PC-3 (cell line): ENCODE measurements around the gene LHX5. TPM values are rescaled to one million over a fixed set of nuclear protein-coding genes. Genes with fewer than 3 reads are reported as not detected.

Experiments used
- ATAC-seq: fragments of 200-7000 bp; cut with Tn5 transposase; 2 replicates; pipeline ENCODE4 v1.9.1; 2020; ENCODE audit warnings: mild to moderate bottlenecking, moderate library complexity
- BruUV-seq: library from RNA; stranded (reverse); fragments of 400-500 nt; replicated peaks from 2 replicates; lab custom pipeline; 2021; lab: Mats Ljungman, UMichigan
- CTCF ChIA-PET: fragments of 300-600 bp; sonication (Branson Sonifier 250); formaldehyde crosslinking; loops from one replicate; lab custom pipeline; 2022; ENCODE audit warnings: antibody characterized with exemption; lab: Charles Lee
- POLR2A ChIA-PET: fragments of 300-600 bp; sonication (Branson Sonifier 250); formaldehyde crosslinking; loops from one replicate; lab custom pipeline; 2022; ENCODE audit warnings: antibody characterized with exemption; ENCODE audit not compliant: unreplicated experiment; lab: Charles Lee
- DNase-seq: peaks from one replicate; pipeline ENCODE4 v3.0.0-alpha.2; 2015
- H2AFZ ChIP-seq: fragments of 300-600 bp; sonication (generic); 2 replicates; pipeline ENCODE4 v1.6.0; 2016; ENCODE audit warnings: antibody characterized with exemption, low read length
- H3F3A ChIP-seq: fragments of 300-600 bp; sonication (generic); one replicate; pipeline ENCODE4 v1.6.0; 2017; ENCODE audit warnings: antibody characterized with exemption, low read length, control low read depth, mild to moderate bottlenecking; ENCODE audit not compliant: unreplicated experiment
- H3K27ac ChIP-seq: fragments of 300-600 bp; sonication (generic); 2 replicates; pipeline ENCODE4 v1.5.1; 2016; ENCODE audit warnings: mild to moderate bottlenecking, low read length
- H3K27me3 ChIP-seq: fragments of 300-600 bp; sonication (generic); 2 replicates; pipeline ENCODE4 v1.6.1; 2016; ENCODE audit warnings: low read length, mixed read lengths
- H3K36me3 ChIP-seq: fragments of 300-600 bp; sonication (generic); 2 replicates; pipeline ENCODE4 v1.6.1; 2016; ENCODE audit warnings: low read depth, mixed run types, low read length, mixed read lengths
- H3K4me1 ChIP-seq: fragments of 300-600 bp; sonication (generic); 2 replicates; pipeline ENCODE4 v1.5.1; 2016; ENCODE audit warnings: low read length; ENCODE audit not compliant: insufficient read depth
- H3K4me2 ChIP-seq: fragments of 300-600 bp; sonication (generic); 2 replicates; pipeline ENCODE4 v1.6.0; 2016; ENCODE audit warnings: low read length
- H3K4me3 ChIP-seq: fragments of 300-600 bp; sonication (generic); 2 replicates; pipeline ENCODE4 v1.5.1; 2016; ENCODE audit warnings: mild to moderate bottlenecking, low read length, mixed read lengths
- H3K79me2 ChIP-seq: fragments of 300-600 bp; sonication (generic); 2 replicates; pipeline ENCODE4 v1.6.1; 2017; ENCODE audit warnings: low read length, mixed read lengths
- H3K9ac ChIP-seq: fragments of 300-600 bp; sonication (generic); 2 replicates; pipeline ENCODE4 v1.6.0; 2016; ENCODE audit warnings: mild to moderate bottlenecking, low read length
- H3K9me2 ChIP-seq: fragments of 300-600 bp; sonication (generic); replicated peaks from 2 replicates; pipeline ENCODE4 v1.6.1; 2016; ENCODE audit warnings: mixed run types, low read length, mixed read lengths
- H3K9me3 ChIP-seq: fragments of 300-600 bp; sonication (generic); 2 replicates; pipeline ENCODE4 v1.6.1; 2016; ENCODE audit warnings: low read length, mixed read lengths
- H4K20me1 ChIP-seq: fragments of 300-600 bp; sonication (generic); 2 replicates; pipeline ENCODE4 v1.6.1; 2016; ENCODE audit warnings: low read length, mixed read lengths
- EZH2 ChIP-seq: fragments of 300-600 bp; sonication (generic); IDR thresholded peaks from one replicate; pipeline ENCODE4 v1.6.1; 2017; ENCODE audit warnings: antibody characterized with exemption, mild to moderate bottlenecking, low read length; ENCODE audit not compliant: unreplicated experiment
- EZH2phosphoT487 ChIP-seq: fragments of 300-600 bp; sonication (generic); IDR thresholded peaks from 2 replicates; pipeline ENCODE4 v1.6.1; 2018; ENCODE audit warnings: mild to moderate bottlenecking, antibody characterized with exemption, low read length, borderline replicate concordance
- intact Hi-C: fragments of 100-400 bp; cut with micrococcal nuclease; formaldehyde crosslinking; loops from 2 replicates; pipeline ENCODE4 v1.9.0; 2023
- total RNA-seq: library from RNA; depleted of rRNA; stranded (reverse); fragments of >200 nt; gene quantifications from 2 replicates; pipeline ENCODE4 v1.2.3, GENCODE V29; 2014
- TF ChIP-seq, protein P1 (sequence below): fragments of 300-600 bp; sonication (generic); conservative IDR thresholded peaks from 2 replicates; pipeline ENCODE4 v1.5.1; 2017; ENCODE audit warnings: antibody characterized with exemption, low read depth, mild to moderate bottlenecking, low read length

LHX5 gene
- total RNA-seq, 1 experiment from 2014 or later, result 0.26 TPM

GRCh38 chr12:113464452-113464775, 7.3 kb downstream of the LHX5 start:
- no TSS peak for BruUV-seq
- ChIA-PET POLR2A (no interaction called here), CTCF (interaction anchor here (0.6 kb wide), 1 partner anchor 11 kb away, joined by 3 read pairs; no protein-coding TSS in a partner anchor)
- intact Hi-C loops, result loop anchor here (5.0 to 10.0 kb wide), 2 partner anchors 273 to 320 kb away; no protein-coding TSS in a partner anchor
- peaks cover 67% of the 10 kb centered on the region for H3K27me3 ChIP-seq
- H3K4me3 ChIP-seq, result peak overlapping the region; percentile 34; the same call in 1 of the 2 replicates
- H2AFZ ChIP-seq, result no peak overlapping the region
- TF ChIP-seq EZH2phosphoT487 (no peak), EZH2 (no peak)
- TF ChIP-seq, protein P1, sequence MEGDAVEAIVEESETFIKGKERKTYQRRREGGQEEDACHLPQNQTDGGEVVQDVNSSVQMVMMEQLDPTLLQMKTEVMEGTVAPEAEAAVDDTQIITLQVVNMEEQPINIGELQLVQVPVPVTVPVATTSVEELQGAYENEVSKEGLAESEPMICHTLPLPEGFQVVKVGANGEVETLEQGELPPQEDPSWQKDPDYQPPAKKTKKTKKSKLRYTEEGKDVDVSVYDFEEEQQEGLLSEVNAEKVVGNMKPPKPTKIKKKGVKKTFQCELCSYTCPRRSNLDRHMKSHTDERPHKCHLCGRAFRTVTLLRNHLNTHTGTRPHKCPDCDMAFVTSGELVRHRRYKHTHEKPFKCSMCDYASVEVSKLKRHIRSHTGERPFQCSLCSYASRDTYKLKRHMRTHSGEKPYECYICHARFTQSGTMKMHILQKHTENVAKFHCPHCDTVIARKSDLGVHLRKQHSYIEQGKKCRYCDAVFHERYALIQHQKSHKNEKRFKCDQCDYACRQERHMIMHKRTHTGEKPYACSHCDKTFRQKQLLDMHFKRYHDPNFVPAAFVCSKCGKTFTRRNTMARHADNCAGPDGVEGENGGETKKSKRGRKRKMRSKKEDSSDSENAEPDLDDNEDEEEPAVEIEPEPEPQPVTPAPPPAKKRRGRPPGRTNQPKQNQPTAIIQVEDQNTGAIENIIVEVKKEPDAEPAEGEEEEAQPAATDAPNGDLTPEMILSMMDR, result no peak
- H3K9me2 ChIP-seq, result no peaks in the 10 kb centered on the region
- DNase-seq (peak; percentile 16), ATAC-seq (no peak)
- H3K27ac ChIP-seq, result no peak overlapping the region
- H3K79me2 ChIP-seq, result no peaks in the 10 kb centered on the region
- no peaks in the 10 kb centered on the region for H4K20me1 ChIP-seq
- H3K9me3 ChIP-seq, result no peaks in the 10 kb centered on the region
- H3K4me2 ChIP-seq, result peak overlapping the region; percentile 63
- peaks cover 8% of the 10 kb centered on the region; the same call in 1 of the 2 replicates for H3K4me1 ChIP-seq
- H3F3A ChIP-seq, result no peaks in the 10 kb centered on the region
- no peak overlapping the region for H3K9ac ChIP-seq
- H3K36me3 ChIP-seq, result no peaks in the 10 kb centered on the region

DNA sequence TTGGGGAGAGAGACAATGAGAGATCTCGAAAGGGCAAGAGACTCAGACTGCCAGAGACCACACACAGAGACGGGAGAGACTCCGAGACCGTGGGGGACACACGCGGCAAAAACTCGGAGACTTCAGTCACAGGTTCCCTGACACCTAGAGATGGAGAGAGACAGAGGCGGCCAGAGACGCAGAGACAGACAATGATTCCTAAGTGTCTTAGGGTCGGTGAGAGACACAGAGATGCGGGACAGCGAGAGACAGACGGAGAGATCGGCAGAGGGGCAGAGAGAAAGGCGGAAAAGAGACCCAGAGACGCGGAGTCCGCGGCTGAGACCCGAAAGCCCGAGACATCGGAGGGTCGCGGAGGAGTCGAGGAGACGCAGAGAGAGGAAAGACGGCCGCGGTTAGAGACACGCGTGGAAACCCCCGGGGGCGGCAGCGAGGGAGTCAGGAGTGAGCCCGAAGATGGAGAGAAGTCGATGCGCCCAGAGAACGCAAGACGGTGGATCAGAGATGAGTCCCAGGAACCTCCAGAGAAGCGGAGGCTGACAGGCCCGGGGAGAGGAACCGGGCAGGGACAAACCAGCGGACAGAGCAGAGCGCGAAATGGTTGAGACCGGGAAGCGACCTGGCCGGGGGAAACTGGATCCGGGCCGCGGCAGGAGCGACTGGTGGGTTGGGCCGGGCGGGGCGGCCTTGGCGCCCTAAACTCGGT, 7.8 kb downstream of the LHX5 start:
- H3K27ac ChIP-seq, result no peak overlapping the region
- H3K9me3 ChIP-seq, result no peaks in the 10 kb centered on the region
- H2AFZ ChIP-seq, result 0 out of 2 replicates have a peak overlapping the region, but pooled peaks have one; percentile 14
- H3K36me3 ChIP-seq, result no peaks in the 10 kb centered on the region
- no peaks in the 10 kb centered on the region for H3F3A ChIP-seq
- DNase-seq (peak; percentile 10), ATAC-seq (no peak)
- no peak overlapping the region for H3K9ac ChIP-seq
- H3K9me2 ChIP-seq, result no peaks in the 10 kb centered on the region
- no peaks in the 10 kb centered on the region for H4K20me1 ChIP-seq
- TF ChIP-seq, protein P1, result no peak
- no peak for TF ChIP-seq EZH2phosphoT487
- no peak for TF ChIP-seq EZH2
- ChIA-PET POLR2A (no interaction called here), CTCF (interaction anchor here (0.6 kb wide), 1 partner anchor 11 kb away, joined by 3 read pairs; no protein-coding TSS in a partner anchor)
- intact Hi-C loops, result loop anchor here (5.0 to 10.0 kb wide), 2 partner anchors 273 to 321 kb away; no protein-coding TSS in a partner anchor
- H3K27me3 ChIP-seq, result peaks cover 61% of the 10 kb centered on the region
- H3K79me2 ChIP-seq, result no peaks in the 10 kb centered on the region
- H3K4me2 ChIP-seq, result peak overlapping the region; percentile 63
- peak overlapping the region; percentile 34; the same call in 1 of the 2 replicates for H3K4me3 ChIP-seq
- peaks cover 8% of the 10 kb centered on the region; the same call in 1 of the 2 replicates for H3K4me1 ChIP-seq
- no TSS peak for BruUV-seq
